K562 (cell line): ENCODE data around the gene POLD2. TPM values are rescaled to one million over a fixed set of nuclear protein-coding genes. Genes with fewer than 3 reads are reported as not detected.

ENCODE experiments used
- ATAC-seq: fragments of 200-7000 bp; cut with Tn5 transposase; 3 replicates; pipeline ENCODE4 v1.9.1; 2020; ENCODE audit warnings: moderate library complexity
- BruUV-seq: library from RNA; stranded (reverse); fragments of 400-500 nt; replicated peaks from 2 replicates; lab custom pipeline; 2021; lab: Mats Ljungman, UMichigan
- CTCF ChIA-PET: fragments of 300-600 bp; formaldehyde crosslinking; extraction: SDS; loops from one replicate; lab custom pipeline; 2021; ENCODE audit warnings: low intra/inter-chr PET ratio; lab: Yijun Ruan, JAX
- POLR2A ChIA-PET: fragments of 300-600, 350-650 bp; sonication (Branson Sonifier 250); formaldehyde crosslinking; extraction: SDS; loops from one replicate; lab custom pipeline; 2021; ENCODE audit warnings: antibody characterized with exemption, inconsistent platforms; lab: Yijun Ruan, JAX
- DNase-seq, 4 experiments: peaks; one replicate each; pipeline versions ENCODE4 v3.0.0 to v3.0.0-alpha.2; 2011 to 2018; ENCODE audit warnings: low spot score in 3 of 4, mixed read lengths in 3 of 4; ENCODE audit errors: extremely low read depth in 1 of 4
- FAIRE-seq: peaks from 2 replicates; lab custom pipeline; 2011; peaks lifted over from hg19 to GRCh38; lab: Jason Lieb, UNC
- H2AFZ ChIP-seq: 2 replicates; pipeline ENCODE4 v1.6.0; 2011; ENCODE audit warnings: low read depth, low read length, control low read depth, inconsistent platforms
- H3K27ac ChIP-seq: fragments of 200-600 bp; 3 replicates; pipeline ENCODE4 v1.8.0; 2011; ENCODE audit warnings: low read depth, mild to moderate bottlenecking, control low read depth, inconsistent platforms, low read length, moderate library complexity, mixed read lengths; ENCODE audit errors: extremely low read depth
- H3K27me3 ChIP-seq, 2 experiments: fragments of 300-600 bp in 1 of 2; 2 replicates in 1 of 2; 3 replicates in 1 of 2; pipeline versions ENCODE4 v1.6.0 to v1.8.0; 2011; ENCODE audit warnings: inconsistent platforms in 2 of 2, low read length in 2 of 2, mild to moderate bottlenecking in 1 of 2, mixed read lengths in 1 of 2, moderate library complexity in 1 of 2; ENCODE audit not compliant: control insufficient read depth in 2 of 2, insufficient read depth in 2 of 2
- H3K36me3 ChIP-seq: fragments of 300-600 bp; 3 replicates; pipeline ENCODE4 v1.8.0; 2011; ENCODE audit warnings: mild to moderate bottlenecking, low read length, inconsistent platforms; ENCODE audit not compliant: control insufficient read depth, insufficient read depth
- H3K4me1 ChIP-seq, 2 experiments: fragments of 200-600 bp in 1 of 2; replicated peaks in 1 of 2; 2 replicates in 1 of 2; 3 replicates in 1 of 2; pipeline versions ENCODE4 v1.5.1 to v1.8.0; 2011; ENCODE audit warnings: inconsistent platforms in 2 of 2, low read length in 2 of 2, mild to moderate bottlenecking in 1 of 2, mixed read lengths in 1 of 2, moderate library complexity in 1 of 2; ENCODE audit not compliant: control insufficient read depth in 2 of 2, insufficient read depth in 2 of 2
- H3K4me2 ChIP-seq: 2 replicates; pipeline ENCODE4 v1.6.1; 2011; ENCODE audit warnings: low read length, control low read depth, inconsistent platforms, mixed read lengths; ENCODE audit not compliant: insufficient read depth
- H3K4me3 ChIP-seq: fragments of 200-600 bp; sonication (generic), shearing (Covaris generic); 2 replicates; pipeline ENCODE4 v1.5.1; 2016; ENCODE audit warnings: control low read depth, inconsistent platforms
- H3K79me2 ChIP-seq: fragments of 200-600 bp; 3 replicates; pipeline ENCODE4 v1.8.0; 2011; ENCODE audit warnings: low read length, inconsistent platforms; ENCODE audit not compliant: control insufficient read depth, insufficient read depth
- H3K9ac ChIP-seq, 2 experiments: 2 replicates each; pipeline versions ENCODE4 v1.6.0 to v1.6.1; 2011; ENCODE audit warnings: low read depth in 2 of 2, low read length in 2 of 2, control low read depth in 1 of 2, inconsistent platforms in 1 of 2, mild to moderate bottlenecking in 1 of 2, mixed read lengths in 1 of 2; ENCODE audit not compliant: insufficient read depth in 1 of 2
- H3K9me1 ChIP-seq: one replicate; pipeline ENCODE4 v1.6.0; 2011; ENCODE audit warnings: inconsistent platforms, mild to moderate bottlenecking, low read length, moderate library complexity; ENCODE audit not compliant: control insufficient read depth, insufficient read depth
- H3K9me3 ChIP-seq: replicated peaks from 2 replicates; pipeline ENCODE4 v1.5.1; 2011; ENCODE audit warnings: low read depth, low read length, inconsistent platforms; ENCODE audit not compliant: control insufficient read depth, insufficient read depth
- H4K20me1 ChIP-seq: replicated peaks from 2 replicates; pipeline ENCODE4 v1.6.1; 2011; ENCODE audit warnings: low read length, inconsistent platforms, mixed read lengths; ENCODE audit not compliant: control insufficient read depth, insufficient read depth
- BHLHE40 ChIP-seq: IDR thresholded peaks from 2 replicates; pipeline ENCODE4 v1.6.1; 2011; ENCODE audit warnings: low read length, improper control_type of control experiment
- ZNF655 ChIP-seq: fragments of 250-450 bp; sonication (Bioruptor Pico); IDR thresholded peaks from 2 replicates; pipeline ENCODE4 v1.5.0; 2021
- WGBS: fragments of 100-300 bp; shearing (Covaris generic); methylation state at CpG from one replicate; pipeline ENCODE4 v1.1.6; 2016; ENCODE audit warnings: low coverage, mixed read lengths; ENCODE audit not compliant: insufficient coverage; ENCODE audit errors: missing lambda C conversion rate; 5-methylcytosine and 5-hydroxymethylcytosine counted together
- in situ Hi-C: fragments of 300-500 bp; cut with MboI; formaldehyde crosslinking; loops from 4 replicates; pipeline ENCODE4 v1.15.0; 2018; ENCODE audit warnings: inconsistent platforms, mixed read lengths
- intact Hi-C: fragments of 100-400 bp; cut with micrococcal nuclease; formaldehyde crosslinking; loops from 2 replicates; pipeline ENCODE4 v1.14.2; 2022
- polyA plus RNA-seq, 8 experiments: library from polyadenylated mRNA; depleted of rRNA in 4 of 8; stranded (reverse) in 5 of 8; unstranded in 3 of 8; fragments of >200 nt; fragmentation: Nextera tagmentation in 2 of 8; fragmentation: Illumina TruSeq in 1 of 8; extraction: Ambion mirVana in 2 of 8; extraction: Trizol in 1 of 8; gene quantifications; 2 replicates each; pipeline versions ENCODE4 v1.2.1 to v1.2.3, GENCODE V29; 2011 to 2014; ENCODE audit warnings: inconsistent platforms in 1 of 8, missing spikeins in 1 of 8
- total RNA-seq, 7 experiments: library from RNA; depleted of rRNA in 6 of 7; stranded (reverse); fragments of >200 nt in 6 of 7; fragmentation: Illumina TruSeq in 2 of 7; extraction: Trizol in 2 of 7; gene quantifications; 2 replicates each; pipeline versions ENCODE4 v1.2.1 to v1.2.3, GENCODE V29; 2011 to 2021; ENCODE audit warnings: low replicate concordance in 1 of 7

The POLD2 gene
- total and polyA plus RNA-seq, 9 of the 15 experiments (the other 6 are each of a cell fraction or from before 2014, with no cell fraction given), result 29.7 to 259 (median 225) TPM

- DNase-seq, result no peak
- in situ Hi-C loops, result no loop called here
- no peaks in the 10 kb centered on the region for H3K9me3 ChIP-seq
- TF ChIP-seq ZNF655 (CRISPR knock-in tag), result no peak
- peak; percentile 34; the same call in 1 of the 2 replicates for TF ChIP-seq BHLHE40
- TF ChIP-seq, all 486 proteins: peak for 1
- intact Hi-C loops, result no loop called here
- WGBS, result 40% methylated on average over 5 of the region's 5 CpGs
- Histone ChIP-seq H3K27me3 (no peaks in the 10 kb centered on the region), H3K4me3 (no peak overlapping the region), H3K4me1 (peaks cover 21 to 61% of the 10 kb centered on the region in 2 experiments), H4K20me1 (no peaks in the 10 kb centered on the region), H3K9ac (peak overlapping the region in 1 of 2 experiments; percentile 46; a peak in 1 of 4 replicates), H3K27ac (no peak overlapping the region), H2AFZ (no peak overlapping the region), H3K4me2 (no peak overlapping the region), H3K9me1 (no peaks in the 10 kb centered on the region), H3K36me3 (no peaks in the 10 kb centered on the region), H3K79me2 (no peaks in the 10 kb centered on the region)
- ATAC-seq (no peak), FAIRE-seq (peak; percentile 78)
- CTCF ChIA-PET, result no interaction called here
- POLR2A ChIA-PET, result interaction anchor here (1.0 to 1.6 kb wide), 2 partner anchors 13 to 75 kb away, joined by 3 to 5 read pairs; no protein-coding TSS in a partner anchor
- no TSS peak for BruUV-seq
Measured at GRCh38 chr7:44150466-44150832, 27.1 kb upstream of the POLD2 start.
